Epithelial cell of prostate (primary cell): ENCODE measurements around the gene FGD5.
"Not testable (repeated sequence)": the region's sequence is repeated elsewhere in the genome, so short reads cannot be mapped to it uniquely, and the experiment has no call there.

Source experiments
- DNase-seq: peaks from one replicate; pipeline ENCODE4 v3.0.0-alpha.2; 2011; ENCODE audit warnings: low read depth, low spot score
- H3K27ac ChIP-seq: fragments of 450-650 bp; 2 replicates; pipeline ENCODE4 v1.5.1; 2017; ENCODE audit warnings: mild to moderate bottlenecking

FGD5 gene

DNA sequence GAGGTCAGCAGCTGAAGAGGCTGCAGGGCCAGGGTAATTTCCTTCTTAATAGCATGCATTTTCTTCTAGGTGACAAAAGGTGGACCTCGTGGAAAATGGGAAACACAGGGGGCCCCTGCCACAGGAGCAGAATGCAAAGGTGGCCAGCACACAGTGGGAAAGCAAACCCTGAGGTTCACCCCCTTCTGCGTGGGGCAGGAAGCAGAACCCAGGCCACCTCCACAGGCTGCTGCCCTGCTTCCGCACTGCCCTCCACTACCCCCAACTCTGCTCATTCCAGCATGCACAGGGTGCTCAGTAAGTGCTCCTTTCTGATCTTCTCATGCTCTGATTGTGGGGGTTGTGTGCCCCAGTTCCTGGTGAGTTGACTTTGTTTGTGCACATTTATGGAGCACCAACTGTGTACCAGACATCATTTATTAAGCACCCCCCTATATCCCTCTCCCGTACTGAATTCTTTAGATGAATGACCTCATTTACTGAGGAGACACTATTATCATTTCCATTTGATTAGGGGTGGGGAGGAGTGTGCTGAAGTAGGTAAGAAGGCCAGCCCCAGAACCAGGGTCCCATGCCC, 12.7 kb upstream of the FGD5 start:
- H3K27ac ChIP-seq = no peak overlapping the region
- DNase-seq = no peak

DNA sequence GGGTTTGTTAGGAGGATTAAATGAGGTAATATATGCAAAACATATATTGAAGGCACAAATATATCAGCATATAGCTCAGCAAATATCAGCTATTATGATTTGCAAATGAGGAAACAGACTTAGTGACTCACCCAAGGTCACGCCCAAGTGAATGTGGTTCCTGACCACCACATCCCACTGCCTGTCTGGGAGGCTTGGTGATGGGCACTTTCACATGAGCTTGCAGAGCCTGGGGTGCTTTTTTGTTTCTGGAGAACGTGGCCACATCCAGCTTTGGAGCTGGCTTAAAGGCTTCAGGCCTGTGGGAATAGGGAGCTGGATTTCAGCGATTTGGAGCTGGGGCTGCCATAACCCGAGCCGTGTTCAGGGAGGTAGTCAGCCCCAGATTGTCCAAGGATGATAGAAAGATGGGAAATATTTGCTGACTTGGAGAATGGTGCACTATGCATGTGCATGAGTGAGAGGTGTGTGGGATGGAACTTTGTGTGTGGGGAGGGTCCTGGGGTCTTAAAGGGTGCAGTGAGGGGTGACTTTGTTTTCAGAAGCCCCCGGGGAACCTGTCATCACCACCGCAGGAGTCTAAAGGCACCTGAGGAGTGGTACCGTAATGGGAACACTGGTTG, 12.0 kb upstream of the FGD5 start:
- DNase-seq = peak; percentile 14
- no peak overlapping the region for H3K27ac ChIP-seq

DNA sequence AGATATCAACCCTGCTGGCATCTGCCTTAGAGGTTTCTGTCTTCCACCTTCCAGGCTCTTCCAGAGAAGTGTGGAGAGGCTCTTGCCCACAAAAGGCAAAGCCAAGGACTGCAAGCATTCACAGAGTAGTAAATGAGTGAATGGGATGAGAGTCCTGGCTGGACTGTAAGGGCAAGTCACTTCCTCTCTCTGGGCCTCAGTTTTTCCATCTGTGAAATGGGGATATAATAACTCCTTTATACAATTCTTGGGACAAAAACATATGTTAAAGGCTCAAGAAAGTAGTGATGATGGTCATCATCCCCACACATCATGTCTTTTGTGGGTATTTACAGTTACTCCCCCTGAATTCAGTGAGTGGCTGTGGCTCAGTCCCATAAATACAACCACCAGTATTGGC, 10.7 kb upstream of the FGD5 start:
- H3K27ac ChIP-seq = no peak overlapping the region
- no peak for DNase-seq

DNA sequence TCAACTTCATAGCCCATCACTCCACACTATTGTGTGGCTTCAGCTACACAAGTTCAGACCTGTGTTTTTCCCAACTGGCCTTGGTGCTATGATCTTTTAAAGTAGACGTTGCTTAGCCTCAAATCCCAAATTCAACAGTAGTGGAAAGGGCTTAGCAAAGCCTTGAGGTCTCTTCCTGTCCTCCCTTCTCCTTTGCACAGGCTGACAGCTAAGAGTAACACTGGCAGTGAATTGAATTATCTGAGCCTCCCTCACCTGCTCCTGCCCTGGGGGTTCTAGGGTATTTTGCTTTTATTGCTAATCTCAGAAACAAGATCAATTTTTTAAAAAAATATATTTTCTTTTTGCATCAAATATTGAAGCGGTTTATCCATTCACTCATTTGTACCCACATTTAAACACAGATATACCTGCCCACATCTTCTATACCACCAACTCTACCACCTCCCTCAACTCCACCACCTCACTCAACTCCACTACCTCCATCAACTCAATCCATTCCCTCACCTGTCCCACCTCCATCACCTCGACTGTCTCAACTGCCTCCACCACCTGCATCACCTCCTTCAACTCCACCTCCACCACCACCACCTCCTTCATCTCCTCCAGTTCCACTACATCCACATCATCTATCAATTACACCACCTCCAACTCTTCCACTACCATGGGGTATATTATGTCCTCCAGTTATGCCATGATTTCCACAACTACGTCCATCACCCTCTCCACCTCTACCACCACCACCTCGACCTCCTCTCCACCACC, 10.1 kb upstream of the FGD5 start:
- no peak for DNase-seq

DNA sequence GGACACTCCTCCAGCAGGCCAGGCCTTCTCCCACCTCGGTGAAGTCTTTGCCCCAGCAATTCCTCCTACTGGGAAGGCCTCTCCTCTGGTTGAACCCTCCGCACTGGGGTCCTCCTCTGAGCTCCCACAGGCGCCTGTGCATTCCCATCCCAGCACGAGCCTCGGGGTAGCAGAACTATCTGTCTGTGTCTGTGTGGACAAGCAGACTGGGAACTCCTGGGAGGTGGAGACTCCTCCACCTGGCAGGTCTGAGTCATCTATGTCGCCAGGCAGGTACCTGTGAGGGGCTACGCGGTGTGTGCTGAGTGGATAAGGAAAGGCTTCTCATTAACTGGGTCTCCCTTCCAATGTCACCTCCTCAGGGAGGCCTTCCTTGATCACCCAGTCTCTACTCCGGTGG, 9.2 kb upstream of the FGD5 start:
- not testable (repeated sequence) for DNase-seq, H3K27ac ChIP-seq

More for the DNA sequence above, 10.1 kb upstream of the FGD5 start:
- H3K27ac ChIP-seq = no peak overlapping the region

DNA sequence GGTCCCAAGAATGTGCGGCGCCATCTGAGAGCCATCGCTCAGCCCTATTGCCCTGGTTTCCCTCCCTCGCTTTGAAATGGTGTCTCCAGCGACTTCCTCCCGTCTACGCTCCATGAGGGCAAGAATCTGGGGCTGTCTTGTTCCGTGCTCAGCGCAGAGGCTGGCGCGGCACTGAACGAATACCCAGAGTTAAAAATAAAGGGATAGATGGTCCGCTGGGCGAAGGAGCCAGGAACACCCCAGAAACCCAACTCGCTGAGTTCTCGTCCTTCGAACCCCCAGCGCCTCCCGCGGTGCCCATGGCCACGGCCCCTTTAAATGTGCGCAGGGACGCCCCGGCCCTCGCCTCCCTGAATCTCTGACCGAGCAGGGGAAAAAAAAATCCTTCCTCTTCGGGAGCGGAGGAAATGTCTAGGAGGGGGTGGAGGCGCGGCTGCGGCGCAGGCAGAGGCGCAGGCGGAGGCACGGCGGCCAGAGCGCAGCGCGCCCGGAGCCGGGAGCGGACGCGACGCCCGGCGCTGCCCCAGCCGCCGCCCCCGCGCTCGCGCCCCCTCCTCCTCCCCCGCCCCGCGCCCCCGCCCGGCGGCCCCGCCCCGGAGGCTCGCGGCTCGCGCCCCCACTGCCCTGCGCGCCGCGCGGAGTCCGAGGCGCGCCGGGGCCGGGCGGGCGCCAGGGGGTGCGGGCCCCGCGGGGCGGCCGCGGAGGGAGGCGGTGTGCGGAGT, 8.5 kb upstream of the FGD5 start:
- H3K27ac ChIP-seq = no peak overlapping the region
- no peak for DNase-seq

DNA sequence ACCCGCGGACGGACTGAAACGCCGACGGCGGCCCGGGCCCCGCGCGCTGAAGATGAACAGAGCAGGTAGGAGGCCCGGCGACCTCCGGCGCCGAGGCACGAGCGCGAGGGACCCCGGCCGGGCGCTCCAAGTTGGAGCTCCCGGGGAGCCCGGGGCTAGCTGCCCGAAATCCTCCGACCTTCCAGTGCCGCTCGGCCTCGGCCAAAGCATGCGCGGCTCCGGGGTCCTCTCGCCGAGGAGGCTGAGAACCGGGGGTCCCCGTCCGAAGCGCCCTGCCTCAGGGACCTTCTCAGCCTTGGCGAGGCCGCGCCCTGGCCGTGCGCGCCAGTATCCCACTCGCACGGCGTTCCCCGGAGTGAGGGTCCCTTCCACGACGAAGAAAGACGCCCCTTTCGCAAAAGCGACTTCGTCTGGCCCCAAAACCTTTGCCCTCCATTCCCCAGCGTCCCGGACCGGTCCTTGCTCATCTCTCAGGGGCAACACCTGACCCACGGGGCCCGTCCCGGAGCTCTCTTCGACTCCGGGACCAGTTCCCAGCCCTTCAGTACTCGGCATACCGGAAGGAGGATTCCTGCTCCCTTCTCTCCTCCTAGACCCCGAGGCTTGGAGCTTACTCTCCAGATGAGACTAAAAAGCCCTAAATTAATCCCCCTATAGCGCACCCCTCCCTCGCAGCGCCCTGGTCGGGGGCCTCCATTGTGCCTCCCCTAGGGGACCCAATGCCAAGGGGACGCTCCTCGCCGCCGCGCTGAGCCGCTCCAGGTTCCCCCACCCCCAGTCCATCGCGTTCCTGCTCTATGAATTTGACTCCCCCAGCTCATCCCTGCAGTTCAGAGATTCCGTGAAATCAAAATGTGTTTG, 7.7 kb upstream of the FGD5 start:
- no peak for DNase-seq
- no peak overlapping the region for H3K27ac ChIP-seq

DNA sequence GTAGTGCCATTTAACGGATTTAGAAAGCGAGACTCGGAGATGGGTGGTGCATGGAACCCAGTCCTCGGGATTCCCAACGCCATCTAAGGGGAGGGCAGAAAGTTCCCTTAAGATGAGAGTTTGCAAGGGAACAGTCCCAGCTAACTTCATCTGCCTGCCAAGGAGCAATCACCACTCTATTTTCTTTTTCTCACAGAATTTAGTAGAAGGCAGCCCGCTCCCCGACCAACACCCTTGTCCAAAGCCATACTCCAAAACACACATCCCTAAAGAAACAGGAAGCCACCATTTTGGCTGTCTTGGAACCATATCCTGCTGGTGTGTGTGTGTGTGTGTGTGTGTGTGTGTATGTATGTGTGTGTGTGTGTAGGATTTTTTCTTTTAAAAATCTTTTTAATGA, 7.1 kb upstream of the FGD5 start:
- no peak for DNase-seq
- no peak overlapping the region for H3K27ac ChIP-seq

DNA sequence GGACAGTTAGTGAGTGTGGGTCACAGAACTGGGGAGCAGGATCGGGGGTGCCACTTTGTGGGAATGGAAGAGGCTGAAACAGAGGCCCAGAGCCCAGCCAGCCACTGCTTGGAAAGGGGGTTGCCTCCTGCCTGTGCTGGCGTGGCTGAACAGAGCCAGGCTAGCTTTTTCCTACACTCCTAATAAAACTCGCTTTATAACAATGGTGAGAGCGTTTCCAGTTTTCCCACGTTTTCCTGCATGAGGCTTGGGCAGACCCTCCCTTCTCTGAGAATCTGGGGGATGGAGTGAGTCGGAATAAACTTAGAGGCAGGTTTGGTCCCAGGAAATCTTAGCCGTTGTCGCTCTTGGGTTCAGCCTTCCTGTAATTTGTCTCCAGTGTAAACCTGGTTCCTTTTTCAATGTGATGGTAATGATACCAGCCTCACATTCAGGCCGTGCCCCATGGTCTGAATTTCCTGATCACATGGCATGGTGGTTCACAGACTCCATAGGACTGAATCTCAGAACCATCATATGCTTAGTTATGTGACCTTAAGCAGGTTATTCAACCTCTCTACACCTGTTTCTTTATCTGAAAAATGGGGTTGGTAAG, 6.5 kb upstream of the FGD5 start:
- DNase-seq = no peak
- H3K27ac ChIP-seq = no peak overlapping the region

DNA sequence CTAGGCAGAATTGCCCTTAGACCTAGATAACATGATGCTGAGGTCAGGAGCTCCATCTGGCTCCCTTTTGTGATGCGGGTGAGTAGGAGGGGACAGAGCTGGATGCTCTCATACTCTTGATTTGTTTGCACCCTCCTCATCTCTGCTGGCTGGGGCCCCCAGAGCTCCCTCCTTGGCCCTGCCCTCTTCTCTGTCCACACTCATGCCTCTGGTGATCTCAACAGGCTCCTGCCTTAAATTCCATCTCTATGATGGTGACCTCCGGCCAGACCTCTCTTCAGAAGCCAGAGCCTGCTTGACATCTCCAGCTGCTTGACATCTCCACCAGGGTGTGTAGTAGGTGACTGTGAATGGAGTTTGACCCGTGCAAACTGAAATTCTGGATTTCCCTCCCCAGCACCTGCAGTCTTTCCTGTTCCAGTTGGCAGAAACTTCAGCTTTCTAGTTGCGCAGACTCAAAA, 4.3 kb upstream of the FGD5 start:
- no peak for DNase-seq
- H3K27ac ChIP-seq = no peak overlapping the region

DNA sequence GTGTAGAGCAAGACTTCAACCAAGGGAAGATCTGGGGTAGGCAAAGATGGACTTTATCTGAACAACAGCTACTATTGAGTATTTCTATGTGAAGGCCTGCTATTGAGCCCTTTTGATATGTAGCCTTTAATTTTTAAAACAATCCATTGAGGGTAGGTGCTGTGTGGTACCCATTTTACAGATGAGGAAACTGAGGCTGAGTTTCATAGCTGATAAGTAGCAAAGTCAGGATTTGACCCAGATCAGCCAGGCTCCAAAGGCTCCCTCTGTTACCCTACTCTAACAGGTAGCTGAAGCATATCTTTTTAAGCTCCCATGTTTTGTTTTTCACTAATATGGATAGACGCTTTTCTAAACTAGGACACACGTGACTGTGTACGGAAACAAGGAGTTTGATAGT, 2.4 kb upstream of the FGD5 start:
- DNase-seq = no peak
- H3K27ac ChIP-seq = no peak overlapping the region

DNA sequence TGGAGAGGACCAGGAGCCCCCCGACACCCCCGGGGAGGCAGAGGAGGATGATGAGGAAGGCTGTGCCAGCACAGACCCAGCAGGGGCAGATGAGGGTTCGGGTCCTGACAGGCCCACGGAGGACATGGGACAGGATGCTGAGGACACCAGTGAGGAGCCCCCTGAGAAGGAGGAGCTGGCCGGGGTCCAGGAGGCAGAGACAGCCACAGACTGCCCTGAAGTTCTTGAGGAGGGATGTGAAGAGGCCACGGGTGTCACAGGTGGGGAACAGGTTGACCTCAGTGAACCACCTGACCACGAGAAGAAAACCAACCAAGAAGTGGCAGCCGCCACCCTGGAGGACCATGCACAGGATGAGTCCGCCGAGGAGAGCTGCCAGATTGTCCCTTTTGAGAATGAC, 909 bp downstream of the FGD5 start:
- H3K27ac ChIP-seq = no peak overlapping the region
- no peak for DNase-seq

DNA sequence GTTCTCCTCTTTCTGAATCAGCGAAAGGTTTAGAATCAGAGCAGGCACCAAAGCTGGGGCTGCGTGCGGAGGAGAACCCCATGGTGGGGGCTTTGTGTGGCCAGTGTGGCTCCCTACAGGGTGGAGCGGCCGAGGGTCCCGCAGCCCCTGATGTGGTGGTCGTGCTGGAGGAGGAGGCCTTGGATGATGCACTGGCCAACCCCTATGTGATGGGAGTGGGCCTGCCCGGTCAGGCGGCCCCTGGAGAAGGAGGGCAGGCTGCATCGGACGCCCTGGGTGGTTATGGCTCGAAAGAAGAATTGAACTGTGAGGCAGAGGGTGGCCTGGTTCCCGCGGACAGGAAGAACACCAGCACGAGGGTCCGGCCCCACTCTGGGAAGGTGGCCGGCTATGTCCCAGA, 1.4 kb downstream of the FGD5 start:
- H3K27ac ChIP-seq = no peak overlapping the region
- no peak for DNase-seq

DNA sequence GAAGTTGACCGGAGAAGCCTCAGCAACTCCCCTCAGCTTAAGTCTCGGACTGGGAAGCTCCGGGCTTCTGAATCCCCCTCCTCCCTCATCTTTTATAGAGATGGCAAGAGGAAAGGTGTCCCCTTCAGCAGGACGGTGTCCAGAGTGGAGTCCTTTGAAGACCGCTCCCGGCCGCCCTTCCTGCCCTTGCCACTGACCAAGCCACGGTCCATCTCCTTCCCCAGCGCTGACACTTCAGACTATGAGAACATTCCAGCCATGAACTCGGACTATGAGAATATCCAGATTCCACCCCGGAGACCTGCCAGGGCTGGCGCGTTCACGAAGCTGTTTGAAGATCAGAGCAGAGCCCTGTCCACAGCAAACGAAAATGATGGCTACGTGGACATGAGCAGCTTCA, 2.4 kb downstream of the FGD5 start:
- no peak for DNase-seq
- no peak overlapping the region for H3K27ac ChIP-seq

DNA sequence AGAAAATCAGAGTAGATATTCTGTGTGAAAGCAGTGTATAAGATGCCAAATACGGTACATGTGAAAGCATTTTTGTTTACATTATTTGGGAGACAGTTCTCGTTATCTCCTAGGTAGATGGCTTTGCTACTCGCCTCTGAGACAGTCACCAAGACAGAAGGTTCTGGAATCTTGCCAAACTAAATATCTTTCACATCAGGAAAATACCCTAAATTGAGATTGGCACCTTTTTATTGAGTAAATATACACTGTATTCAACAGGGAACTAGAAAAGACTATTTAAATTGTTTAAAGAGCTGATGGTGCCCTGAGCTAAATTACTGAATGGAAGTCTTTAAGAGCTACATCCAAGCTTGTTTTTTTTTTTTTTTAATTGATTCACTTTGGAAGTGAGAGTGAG, 3.4 kb downstream of the FGD5 start:
- DNase-seq = no peak
- H3K27ac ChIP-seq = no peak overlapping the region

DNA sequence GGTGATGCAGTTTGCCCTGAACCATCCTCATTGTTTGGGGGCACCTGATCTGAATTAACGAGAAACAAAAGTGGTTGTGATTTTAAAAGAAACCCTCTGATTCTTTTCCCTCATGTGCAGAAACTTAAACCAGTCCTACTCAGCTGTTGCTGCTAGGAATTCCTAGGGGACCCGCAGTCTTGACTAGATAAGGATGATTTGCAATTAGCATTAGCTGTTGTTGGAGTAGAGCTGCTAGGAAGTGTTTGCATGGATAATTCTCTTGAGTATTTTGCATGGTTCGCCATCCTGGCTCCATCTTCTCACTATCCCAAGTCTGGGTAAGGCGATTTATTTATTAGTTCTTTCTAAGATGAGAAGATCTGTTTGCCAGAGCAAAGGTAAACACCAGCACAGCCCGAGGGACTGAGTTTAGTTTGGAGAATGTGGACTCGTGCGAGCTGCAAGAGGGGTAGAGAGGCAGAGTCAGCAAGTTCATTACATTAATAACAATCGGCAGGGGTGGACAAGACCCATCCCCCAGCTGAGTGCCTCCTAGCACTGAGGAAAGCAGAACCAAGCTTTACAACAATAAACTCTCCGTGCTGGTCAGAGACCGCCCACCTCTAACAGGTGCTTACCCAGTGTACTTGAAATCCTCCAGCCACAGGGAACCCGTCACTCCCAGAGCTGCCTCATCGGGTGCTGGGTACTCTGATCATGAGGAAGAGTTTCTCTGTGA, 4.1 kb downstream of the FGD5 start:
- no peak overlapping the region for H3K27ac ChIP-seq
- no peak for DNase-seq

DNA sequence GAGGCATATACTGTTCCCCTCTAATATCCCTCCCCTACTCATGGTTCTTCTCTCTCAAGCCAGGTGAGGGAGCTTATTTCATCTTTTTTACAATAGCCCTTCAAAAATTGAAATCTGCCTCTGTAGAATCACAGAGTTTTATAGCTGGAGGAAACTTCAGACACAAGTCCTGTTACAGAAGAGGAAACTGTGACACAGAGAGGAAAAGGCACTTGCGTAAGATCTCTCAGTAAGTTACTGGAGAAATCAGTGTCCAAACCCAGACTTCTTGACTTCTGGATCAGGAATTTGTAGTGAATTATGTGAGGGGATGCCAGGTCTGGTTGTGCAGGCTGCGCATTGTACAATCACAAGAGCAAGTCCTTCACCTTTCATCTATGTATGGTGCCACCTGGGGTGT, 4.6 kb downstream of the FGD5 start:
- DNase-seq = no peak
- H3K27ac ChIP-seq = no peak overlapping the region

DNA sequence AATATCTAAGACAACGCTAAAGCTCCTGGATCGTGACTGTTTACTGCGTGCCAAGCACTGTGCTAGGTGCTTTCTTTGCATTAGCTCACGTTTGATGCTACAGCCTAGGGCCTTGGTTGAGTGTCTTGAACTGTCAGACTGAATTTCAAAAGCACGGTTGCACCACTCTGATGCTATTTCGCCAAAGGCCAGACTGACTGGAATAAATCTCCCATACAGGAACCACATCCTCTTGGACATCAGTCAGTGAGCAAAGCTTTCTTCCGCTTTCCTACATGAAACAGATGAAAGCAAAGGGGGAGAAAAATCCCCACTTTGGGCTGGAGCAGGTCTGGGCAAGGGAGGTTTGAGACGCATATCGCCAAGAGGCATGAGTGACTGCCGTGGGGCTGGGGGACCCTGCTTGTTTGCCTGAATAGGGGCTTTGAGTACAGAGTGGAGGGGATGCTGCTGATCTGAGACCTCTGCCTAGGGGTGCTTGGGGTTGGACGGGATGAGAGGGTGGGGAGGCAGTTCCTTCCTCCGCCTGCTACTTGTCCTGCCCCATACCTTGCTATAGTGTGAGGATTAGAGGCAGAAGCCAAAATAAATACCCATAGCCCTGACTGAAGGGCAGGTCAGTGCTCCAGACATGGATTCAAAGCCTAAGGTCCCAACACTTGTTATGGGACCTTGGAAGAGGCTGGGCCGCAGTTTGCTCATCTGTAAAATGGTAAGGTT, 5.3 kb downstream of the FGD5 start:
- H3K27ac ChIP-seq = no peak overlapping the region
- no peak for DNase-seq

DNA sequence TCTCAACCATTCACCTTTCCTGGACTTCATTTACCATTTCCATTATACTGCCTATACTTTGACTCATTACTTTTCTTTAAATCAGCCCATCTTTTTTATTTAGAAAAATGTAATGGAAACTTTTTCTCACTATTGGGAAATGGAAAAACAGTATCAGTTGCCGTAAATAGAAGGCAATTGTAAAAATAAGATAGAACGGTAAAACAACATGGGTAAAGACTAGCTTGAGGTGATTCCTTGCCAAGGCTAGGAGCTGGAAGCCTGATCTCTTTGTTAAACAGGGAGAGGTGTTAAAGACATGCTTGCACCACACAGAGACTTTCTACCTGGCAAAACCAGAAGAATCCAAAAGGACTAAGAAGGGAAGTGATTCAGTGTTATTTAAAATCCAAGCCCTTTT, 5.9 kb downstream of the FGD5 start:
- H3K27ac ChIP-seq = no peak overlapping the region
- no peak for DNase-seq
